SK-N-SH (cell line): Measurements from ENCODE around the gene PTCD2.

Source experiments
- JUND ChIP-seq: IDR thresholded peaks from 2 replicates; pipeline ENCODE4 v1.4.0; 2012
- NRF1 ChIP-seq: IDR thresholded peaks from 2 replicates; pipeline ENCODE4 v1.6.1; 2012; ENCODE audit warnings: low read depth, mild to moderate bottlenecking, low read length
- TF ChIP-seq, protein P1 (sequence below): fragments of 200-600 bp; sonication (generic); IDR thresholded peaks from 2 replicates; pipeline ENCODE4 v1.6.1; 2017; ENCODE audit warnings: antibody characterized with exemption, mild to moderate bottlenecking, moderate library complexity
- TF ChIP-seq, protein P2 (sequence below): IDR thresholded peaks from 2 replicates; pipeline ENCODE4 v1.4.0; 2012; ENCODE audit warnings: low read depth

DNA sequence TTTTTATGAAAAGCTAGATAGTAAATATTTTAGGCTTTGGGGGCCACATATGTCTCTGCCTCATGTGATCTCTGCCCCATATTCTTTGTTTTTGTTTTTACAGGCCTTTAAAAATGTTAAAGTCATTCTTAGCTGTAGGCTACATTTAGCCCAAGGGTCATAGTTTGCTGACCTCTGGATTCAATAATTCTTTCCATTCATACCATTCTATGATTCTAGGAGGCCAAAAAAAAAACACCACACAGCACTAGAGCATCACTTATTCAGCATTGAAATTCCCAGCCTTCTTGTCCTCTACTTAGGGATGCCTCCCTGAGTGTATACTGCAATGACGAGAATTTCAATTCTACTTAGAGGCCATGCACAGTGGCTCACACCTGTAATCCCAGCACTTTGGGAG lies 17.0 kb downstream of the PTCD2 start:
- TF ChIP-seq, protein P1, sequence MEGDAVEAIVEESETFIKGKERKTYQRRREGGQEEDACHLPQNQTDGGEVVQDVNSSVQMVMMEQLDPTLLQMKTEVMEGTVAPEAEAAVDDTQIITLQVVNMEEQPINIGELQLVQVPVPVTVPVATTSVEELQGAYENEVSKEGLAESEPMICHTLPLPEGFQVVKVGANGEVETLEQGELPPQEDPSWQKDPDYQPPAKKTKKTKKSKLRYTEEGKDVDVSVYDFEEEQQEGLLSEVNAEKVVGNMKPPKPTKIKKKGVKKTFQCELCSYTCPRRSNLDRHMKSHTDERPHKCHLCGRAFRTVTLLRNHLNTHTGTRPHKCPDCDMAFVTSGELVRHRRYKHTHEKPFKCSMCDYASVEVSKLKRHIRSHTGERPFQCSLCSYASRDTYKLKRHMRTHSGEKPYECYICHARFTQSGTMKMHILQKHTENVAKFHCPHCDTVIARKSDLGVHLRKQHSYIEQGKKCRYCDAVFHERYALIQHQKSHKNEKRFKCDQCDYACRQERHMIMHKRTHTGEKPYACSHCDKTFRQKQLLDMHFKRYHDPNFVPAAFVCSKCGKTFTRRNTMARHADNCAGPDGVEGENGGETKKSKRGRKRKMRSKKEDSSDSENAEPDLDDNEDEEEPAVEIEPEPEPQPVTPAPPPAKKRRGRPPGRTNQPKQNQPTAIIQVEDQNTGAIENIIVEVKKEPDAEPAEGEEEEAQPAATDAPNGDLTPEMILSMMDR = no peak
- no peak for TF ChIP-seq JUND
- no peak for TF ChIP-seq NRF1
- TF ChIP-seq, protein P2, sequence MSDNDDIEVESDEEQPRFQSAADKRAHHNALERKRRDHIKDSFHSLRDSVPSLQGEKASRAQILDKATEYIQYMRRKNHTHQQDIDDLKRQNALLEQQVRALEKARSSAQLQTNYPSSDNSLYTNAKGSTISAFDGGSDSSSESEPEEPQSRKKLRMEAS = no peak
